Epithelial cell of proximal tubule (primary cell): Measurements from ENCODE around the gene PRDM16. TPM values are rescaled to one million over a fixed set of nuclear protein-coding genes. Genes with fewer than 3 reads are reported as not detected.

Experiments used
- DNase-seq: peaks from one replicate; pipeline ENCODE4 v3.0.0-alpha.2; 2011; ENCODE audit warnings: low read depth
- H3K4me3 ChIP-seq: 2 replicates; pipeline ENCODE4 v1.5.1; 2011; ENCODE audit warnings: low read depth, mild to moderate bottlenecking, low read length
- CTCF ChIP-seq: conservative IDR thresholded peaks from 2 replicates; pipeline ENCODE4 v1.5.1; 2012; ENCODE audit warnings: low read depth, mild to moderate bottlenecking, low read length
- total RNA-seq: library from RNA; depleted of rRNA; stranded (reverse); fragments of >200 nt; gene quantifications from 2 replicates; pipeline ENCODE4 v1.2.3, GENCODE V29; 2015

Gene PRDM16
- total RNA-seq, 1 donor from 2014 or later: 0.06 TPM

- no peak for DNase-seq
- no peak overlapping the region for H3K4me3 ChIP-seq
- no peak for TF ChIP-seq CTCF
These were observed 46.0 kb upstream of the PRDM16 start for GRCh38 chr1:3022976-3023375.

GRCh38 chr1:3024019-3024418 lies 45.0 kb upstream of the PRDM16 start:
- DNase-seq: no peak
- peak; percentile 15 for TF ChIP-seq CTCF

GRCh38 chr1:3024588-3024987 lies 44.4 kb upstream of the PRDM16 start:
- TF ChIP-seq CTCF: no peak
- DNase-seq: no peak

More at GRCh38 chr1:3024019-3024418, 45.0 kb upstream of the PRDM16 start:
- H3K4me3 ChIP-seq: no peak overlapping the region

GRCh38 chr1:3026124-3026523 lies 42.9 kb upstream of the PRDM16 start:
- no peak for DNase-seq
- H3K4me3 ChIP-seq: no peak overlapping the region
- TF ChIP-seq CTCF: no peak

More at GRCh38 chr1:3024588-3024987, 44.4 kb upstream of the PRDM16 start:
- no peak overlapping the region for H3K4me3 ChIP-seq

GRCh38 chr1:3026581-3027391 lies 42.2 kb upstream of the PRDM16 start:
- no peak for TF ChIP-seq CTCF
- no peak for DNase-seq
- no peak overlapping the region for H3K4me3 ChIP-seq

GRCh38 chr1:3027611-3028371 lies 41.2 kb upstream of the PRDM16 start:
- no peak for DNase-seq
- no peak for TF ChIP-seq CTCF
- H3K4me3 ChIP-seq: no peak overlapping the region
